H1 (cell line): ENCODE measurements around the gene ADAM22. TPM values are rescaled to one million over a fixed set of nuclear protein-coding genes. Genes with fewer than 3 reads are reported as not detected.

Experiments
- CTCF ChIA-PET: fragments of 300-600 bp; sonication (Branson Sonifier 250); formaldehyde crosslinking; loops from one replicate; lab custom pipeline; 2021; ENCODE audit not compliant: partially characterized antibody; lab: Charles Lee
- POLR2A ChIA-PET: fragments of 300-600 bp; sonication (Branson Sonifier 250); formaldehyde crosslinking; loops from one replicate; lab custom pipeline; 2021; ENCODE audit warnings: inconsistent platforms; ENCODE audit not compliant: partially characterized antibody; lab: Charles Lee
- DNase-seq, 2 experiments: peaks; one replicate each; pipeline versions ENCODE4 v3.0.0 to v3.0.0-alpha.2; 2010 to 2022; ENCODE audit warnings: low spot score in 2 of 2, low read depth in 1 of 2, mixed read lengths in 1 of 2
- FAIRE-seq: peaks from 2 replicates; lab custom pipeline; 2011; peaks lifted over from hg19 to GRCh38; lab: Jason Lieb, UNC
- H2AFZ ChIP-seq: 2 replicates; pipeline ENCODE4 v1.8.1; 2012; ENCODE audit warnings: low read length, inconsistent platforms
- H2AK5ac ChIP-seq: 2 replicates; pipeline ENCODE4 v1.6.1; 2013; ENCODE audit warnings: low read depth, low read length
- H2BK120ac ChIP-seq: replicated peaks from 2 replicates; pipeline ENCODE3; 2013; ENCODE audit warnings: low read depth, low read length, inconsistent platforms
- H2BK12ac ChIP-seq: 2 replicates; pipeline ENCODE4 v1.6.1; 2013; ENCODE audit warnings: low read depth, low read length
- H2BK15ac ChIP-seq: 2 replicates; pipeline ENCODE4 v1.6.1; 2013; ENCODE audit warnings: low read length
- H2BK20ac ChIP-seq: 2 replicates; pipeline ENCODE4 v1.6.1; 2013; ENCODE audit warnings: low read length
- H2BK5ac ChIP-seq: 2 replicates; pipeline ENCODE4 v1.6.1; 2013; ENCODE audit warnings: low read depth, low read length
- H3K14ac ChIP-seq: 2 replicates; pipeline ENCODE4 v1.6.1; 2013; ENCODE audit warnings: inconsistent platforms; ENCODE audit not compliant: insufficient read length
- H3K18ac ChIP-seq: 2 replicates; pipeline ENCODE4 v1.6.1; 2013; ENCODE audit warnings: low read length; ENCODE audit errors: extremely low read depth
- H3K23ac ChIP-seq: 2 replicates; pipeline ENCODE4 v1.6.1; 2013; ENCODE audit warnings: inconsistent platforms; ENCODE audit not compliant: insufficient read length
- H3K23me2 ChIP-seq: 2 replicates; pipeline ENCODE4 v1.6.1; 2013; ENCODE audit warnings: low read depth, low read length
- H3K27ac ChIP-seq: 2 replicates; pipeline ENCODE4 v1.6.1; 2011; ENCODE audit warnings: low read depth, low read length, inconsistent platforms
- H3K27me3 ChIP-seq, 4 experiments: replicated peaks in 1 of 4; 1 replicate in 1 of 4; 2 replicates in 3 of 4; pipeline versions ENCODE4 v1.6.1 to v1.8.1; 2011 to 2013; ENCODE audit warnings: low read length in 3 of 4, mild to moderate bottlenecking in 3 of 4, inconsistent platforms in 2 of 4, mixed read lengths in 2 of 4, moderate library complexity in 1 of 4; ENCODE audit not compliant: control insufficient read depth in 3 of 4, insufficient read depth in 3 of 4; ENCODE audit errors: extremely low read depth in 1 of 4
- H3K36me3 ChIP-seq, 4 experiments: 2 replicates each; pipeline versions ENCODE4 v1.6.1 to v1.8.1; 2011 to 2013; ENCODE audit warnings: mild to moderate bottlenecking in 4 of 4, low read length in 3 of 4, moderate library complexity in 2 of 4, control low read depth in 1 of 4, inconsistent platforms in 1 of 4; ENCODE audit not compliant: insufficient read depth in 4 of 4, control insufficient read depth in 2 of 4
- H3K4ac ChIP-seq: replicated peaks from 2 replicates; pipeline ENCODE3; 2013; ENCODE audit warnings: low read length, low read depth, mixed read lengths, inconsistent platforms; ENCODE audit not compliant: insufficient read length
- H3K4me1 ChIP-seq, 4 experiments: replicated peaks in 1 of 4; 1 replicate in 1 of 4; 2 replicates in 3 of 4; pipeline versions ENCODE4 v1.6.1 to v1.8.1; 2011 to 2013; ENCODE audit warnings: low read length in 3 of 4, inconsistent platforms in 2 of 4, mixed read lengths in 1 of 4; ENCODE audit not compliant: insufficient read depth in 4 of 4, control insufficient read depth in 3 of 4
- H3K4me2 ChIP-seq, 2 experiments: 2 replicates each; pipeline versions ENCODE4 v1.6.1 to v1.8.1; 2011 to 2013; ENCODE audit warnings: low read depth in 2 of 2, low read length in 2 of 2, control low read depth in 1 of 2, inconsistent platforms in 1 of 2, mild to moderate bottlenecking in 1 of 2; ENCODE audit not compliant: insufficient read depth in 1 of 2
- H3K4me3 ChIP-seq, 4 experiments: fragments of 200-600, 300-600 bp in 1 of 4; sonication (generic), shearing (Covaris generic), sonication (Bioruptor Twin) in 1 of 4; 2 replicates each; pipeline versions ENCODE4 v1.5.1 to v1.8.1; 2011 to 2016; ENCODE audit warnings: low read length in 4 of 4, low read depth in 3 of 4, control low read depth in 2 of 4, inconsistent platforms in 2 of 4, mild to moderate bottlenecking in 2 of 4, mixed read lengths in 1 of 4, moderate library complexity in 1 of 4; ENCODE audit not compliant: insufficient read depth in 2 of 4; ENCODE audit errors: extremely low read depth in 1 of 4
- H3K56ac ChIP-seq: replicated peaks from 2 replicates; pipeline ENCODE3; 2013; ENCODE audit warnings: low read depth, mild to moderate bottlenecking, mixed read lengths, low read length, inconsistent platforms; ENCODE audit not compliant: insufficient read length
- H3K79me1 ChIP-seq: 2 replicates; pipeline ENCODE4 v1.6.1; 2013; ENCODE audit warnings: low read depth, low read length, control low read depth
- H3K79me2 ChIP-seq, 2 experiments: 2 replicates each; pipeline versions ENCODE4 v1.6.1 to v1.8.1; 2012 to 2013; ENCODE audit warnings: low read length in 2 of 2, mild to moderate bottlenecking in 2 of 2, inconsistent platforms in 1 of 2; ENCODE audit not compliant: insufficient read depth in 2 of 2, control insufficient read depth in 1 of 2
- H3K9ac ChIP-seq, 4 experiments: replicated peaks in 1 of 4; 1 replicate in 1 of 4; 2 replicates in 3 of 4; pipeline versions ENCODE4 v1.6.1 to v1.8.1; 2011 to 2013; ENCODE audit warnings: low read depth in 3 of 4, low read length in 3 of 4, control low read depth in 2 of 4, mild to moderate bottlenecking in 2 of 4, moderate library complexity in 2 of 4, inconsistent platforms in 1 of 4; ENCODE audit errors: extremely low read depth in 1 of 4
- H3K9me3 ChIP-seq, 2 experiments: 2 replicates each; pipeline versions ENCODE4 v1.6.1 to v1.8.1; 2012 to 2013; ENCODE audit warnings: mild to moderate bottlenecking in 2 of 2, moderate library complexity in 2 of 2, control low read depth in 1 of 2, inconsistent platforms in 1 of 2, low read depth in 1 of 2, low read length in 1 of 2, mixed read lengths in 1 of 2; ENCODE audit not compliant: insufficient read depth in 2 of 2
- H4K20me1 ChIP-seq, 2 experiments: replicated peaks in 1 of 2; 2 replicates each; pipeline versions ENCODE3 to v1.8.1; 2011 to 2013; ENCODE audit warnings: inconsistent platforms in 2 of 2, low read length in 2 of 2, mild to moderate bottlenecking in 1 of 2; ENCODE audit not compliant: insufficient read depth in 2 of 2, control insufficient read depth in 1 of 2
- H4K5ac ChIP-seq: 2 replicates; pipeline ENCODE4 v1.6.1; 2013; ENCODE audit warnings: low read length, low read depth, mixed read lengths, inconsistent platforms; ENCODE audit not compliant: insufficient read length
- H4K8ac ChIP-seq: 2 replicates; pipeline ENCODE4 v1.8.0; 2013; ENCODE audit warnings: mild to moderate bottlenecking, moderate library complexity, low read length, inconsistent platforms; ENCODE audit not compliant: insufficient read depth; ENCODE audit errors: extremely low read depth
- H4K91ac ChIP-seq: replicated peaks from 2 replicates; pipeline ENCODE3; 2013; ENCODE audit warnings: low read length, mixed read lengths, inconsistent platforms; ENCODE audit not compliant: insufficient read length
- GTF2F1 ChIP-seq: IDR thresholded peaks from 2 replicates; pipeline ENCODE4 v1.6.1; 2012; ENCODE audit warnings: low read depth, low read length, improper control_type of control experiment, borderline replicate concordance
- WGBS, 2 experiments: shearing (Covaris generic) in 1 of 2; methylation state at CpG; one replicate each; pipeline versions ENCODE4 v1.1.6 to v1.1.7; 2013 to 2015; ENCODE audit warnings: low lambda C conversion rate in 2 of 2, mixed read lengths in 2 of 2, inconsistent platforms in 1 of 2, low coverage in 1 of 2, missing lambda C conversion rate in 1 of 2; ENCODE audit not compliant: insufficient replicate concordance in 2 of 2, insufficient coverage in 1 of 2, insufficient read length in 1 of 2; ENCODE audit errors: extremely low coverage in 1 of 2, missing lambda C conversion rate in 1 of 2; 5-methylcytosine and 5-hydroxymethylcytosine counted together
- polyA plus RNA-seq, 7 experiments: library from polyadenylated mRNA; depleted of rRNA in 3 of 7; stranded (reverse) in 5 of 7; unstranded in 2 of 7; fragments of >200 nt in 5 of 7; fragments of 200-250 nt in 2 of 7; gene quantifications; 1 replicate in 5 of 7; 2 replicates in 1 of 7; 4 replicates in 1 of 7; pipeline versions ENCODE4 v1.2.1 to v1.2.3, GENCODE V29; 2011 to 2013; ENCODE audit warnings: missing spikeins in 2 of 7, mixed read lengths in 2 of 7
- total RNA-seq: library from RNA; stranded (reverse); fragmentation: NEBNext Ultra II Directional; extraction: Animal tissue kit (Norgen Biotek cat#: 25700); gene quantifications from 2 replicates; pipeline ENCODE4 v1.2.1, GENCODE V29; 2021

Gene ADAM22
- total and polyA plus RNA-seq, 2 of the 8 experiments (the other 6 are each of a cell fraction or from before 2014, with no cell fraction given): 4.6 to 21.4 TPM

DNA sequence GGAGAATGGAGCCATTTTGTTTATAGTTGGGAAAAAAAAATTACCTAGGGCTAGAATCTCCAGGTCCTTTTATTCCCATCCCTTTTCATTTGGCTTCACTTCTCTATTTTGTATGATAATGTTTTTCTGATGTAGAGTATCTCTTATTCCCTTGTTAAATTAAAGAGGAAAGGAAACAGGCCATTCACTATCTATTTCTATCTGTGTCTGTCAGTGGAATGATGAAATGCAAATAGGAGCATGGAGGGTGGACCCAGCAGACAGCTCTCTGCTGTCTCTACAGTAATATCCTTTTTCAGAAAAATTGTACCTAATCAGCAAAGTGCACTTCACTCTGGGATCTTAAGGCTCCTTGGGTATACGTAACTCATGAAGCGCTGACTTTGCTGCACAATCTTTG lies 149.8 kb downstream of the ADAM22 start:
- no peaks in the 10 kb centered on the region for H3K36me3 ChIP-seq
- H4K8ac ChIP-seq: no peak overlapping the region
- no peak overlapping the region for H2BK120ac ChIP-seq
- H3K9ac ChIP-seq: no peak overlapping the region
- H3K4me3 ChIP-seq: no peak overlapping the region
- no peak overlapping the region for H4K5ac ChIP-seq
- no peak overlapping the region for H3K4ac ChIP-seq
- no peak overlapping the region for H3K14ac ChIP-seq
- CTCF ChIA-PET: no interaction called here
- H3K18ac ChIP-seq: no peak overlapping the region
- no peak overlapping the region for H3K27ac ChIP-seq
- no peak overlapping the region for H4K91ac ChIP-seq
- no peak for TF ChIP-seq GTF2F1
- H3K9me3 ChIP-seq: no peaks in the 10 kb centered on the region
- peaks cover 2% of the 10 kb centered on the region; the same call in 1 of the 2 replicates for H3K23me2 ChIP-seq
- no peaks in the 10 kb centered on the region for H3K27me3 ChIP-seq
- POLR2A ChIA-PET: no interaction called here
- no peak overlapping the region for H2BK20ac ChIP-seq
- DNase-seq (no peak), FAIRE-seq (no peak)
- no peaks in the 10 kb centered on the region for H3K4me1 ChIP-seq
- no peaks in the 10 kb centered on the region for H3K79me2 ChIP-seq
- no peak overlapping the region for H2AK5ac ChIP-seq
- H3K56ac ChIP-seq: no peak overlapping the region
- H2BK12ac ChIP-seq: no peak overlapping the region
- H3K4me2 ChIP-seq: no peak overlapping the region
- 65% methylated on average over 2 of the region's 2 CpGs; no CpG with 5 or more reads in 1 of the 2 experiments for WGBS, 2 experiments
- H4K20me1 ChIP-seq: no peaks in the 10 kb centered on the region
- H2AFZ ChIP-seq: no peak overlapping the region
- no peaks in the 10 kb centered on the region for H3K79me1 ChIP-seq
- H3K23ac ChIP-seq: no peak overlapping the region
- no peak overlapping the region for H2BK15ac ChIP-seq
- no peak overlapping the region for H2BK5ac ChIP-seq
